Dedifferentiated amniotic fluid mesenchymal stem cell (primary cell): ENCODE results near the gene MON1B.

ENCODE experiments used
- DNase-seq: peaks from one replicate; pipeline ENCODE4 v3.0.0-alpha.2; 2016; ENCODE audit errors: extremely low spot score

The MON1B gene

GRCh38 chr16:77246150-77246549 is 55.2 kb downstream of the MON1B start:
- DNase-seq = no peak

- no peak for DNase-seq
Observed at GRCh38 chr16:77250400-77250799, 59.4 kb downstream of the MON1B start.
